Coronary artery (tissue), 2 donors: ENCODE results near the gene TRIM15.

Experiments used
- DNase-seq: peaks from one replicate; pipeline ENCODE4 v3.0.0-alpha.2; 2017; ENCODE audit warnings: low spot score
- H3K27ac ChIP-seq, 2 donors: fragments of 200-600 bp; sonication (generic); one replicate each; pipeline ENCODE4 v1.5.1; 2016 to 2019
- H3K4me3 ChIP-seq: fragments of 200-600 bp; sonication (generic); 2 replicates; pipeline ENCODE4 v1.5.1; 2016; ENCODE audit warnings: mild to moderate bottlenecking, moderate library complexity
- CTCF ChIP-seq: fragments of 200-600 bp; sonication (generic); IDR thresholded peaks from one replicate; pipeline ENCODE4 v1.5.1; 2019; ENCODE audit warnings: antibody characterized with exemption

Gene TRIM15

GRCh38 chr6:30204116-30204515, 40.8 kb downstream of the TRIM15 start:
- no peak for TF ChIP-seq CTCF
- Histone ChIP-seq H3K4me3 (no peak overlapping the region), H3K27ac (no peak overlapping the region)
- no peak for DNase-seq

GRCh38 chr6:30206152-30206551, 42.8 kb downstream of the TRIM15 start:
- Histone ChIP-seq H3K4me3 (no peak overlapping the region), H3K27ac (no peak overlapping the region)
- no peak for TF ChIP-seq CTCF
- DNase-seq: no peak

- TF ChIP-seq CTCF: no peak
- Histone ChIP-seq H3K4me3 (peak overlapping the region; percentile 2), H3K27ac (peak overlapping the region in 1 of 2 donors; percentile 65)
- no peak for DNase-seq
These were observed 43.7 kb downstream of the TRIM15 start for GRCh38 chr6:30206799-30207618.

- TF ChIP-seq CTCF: no peak
- H3K27ac ChIP-seq: peak overlapping the region in 1 of 2 donors; percentile 65
- DNase-seq: no peak
These were observed 44.4 kb downstream of the TRIM15 start for GRCh38 chr6:30207619-30208295.

GRCh38 chr6:30211306-30211705, 48.0 kb downstream of the TRIM15 start:
- no peak for TF ChIP-seq CTCF
- no peak overlapping the region for H3K27ac ChIP-seq
- DNase-seq: no peak
- H3K4me3 ChIP-seq: no peak overlapping the region

More at GRCh38 chr6:30207619-30208295, 44.4 kb downstream of the TRIM15 start:
- no peak overlapping the region for H3K4me3 ChIP-seq

GRCh38 chr6:30211899-30212298, 48.6 kb downstream of the TRIM15 start:
- Histone ChIP-seq H3K27ac (no peak overlapping the region), H3K4me3 (peak overlapping the region; percentile 90)
- no peak for DNase-seq
- no peak for TF ChIP-seq CTCF
